GM18505 (cell line): ENCODE data around the gene EEF2K.

ENCODE experiments used
- ATAC-seq: cut with Tn5 transposase; IDR thresholded peaks from one replicate; pipeline ENCODE4 v1.9.1; 2021; ENCODE audit not compliant: unreplicated experiment
- POLR2A ChIP-seq: IDR thresholded peaks from 4 replicates; pipeline ENCODE4 v1.6.1; 2011; ENCODE audit warnings: borderline replicate concordance; ENCODE audit not compliant: insufficient read depth, insufficient read length; ENCODE audit errors: extremely low read depth

Gene EEF2K

GRCh38 chr16:22225060-22225459 is 19.0 kb downstream of the EEF2K start:
- ATAC-seq, result no peak
- TF ChIP-seq POLR2A, result no peak

GRCh38 chr16:22229889-22230288 is 23.8 kb downstream of the EEF2K start:
- no peak for TF ChIP-seq POLR2A
- no peak for ATAC-seq

- ATAC-seq, result no peak
- no peak for TF ChIP-seq POLR2A
Measured at GRCh38 chr16:22232277-22233036, 26.4 kb downstream of the EEF2K start.

- TF ChIP-seq POLR2A, result no peak
- ATAC-seq, result no peak
Measured at GRCh38 chr16:22233037-22233372, 26.9 kb downstream of the EEF2K start.

GRCh38 chr16:22235839-22236745 is 30.0 kb downstream of the EEF2K start:
- TF ChIP-seq POLR2A, result no peak
- ATAC-seq, result no peak

GRCh38 chr16:22239131-22239805 is 33.2 kb downstream of the EEF2K start:
- TF ChIP-seq POLR2A, result no peak
- no peak for ATAC-seq

GRCh38 chr16:22240023-22240710 is 34.1 kb downstream of the EEF2K start:
- no peak for ATAC-seq

GRCh38 chr16:22250522-22250921 is 44.4 kb downstream of the EEF2K start:
- no peak for ATAC-seq
- TF ChIP-seq POLR2A, result no peak

More at GRCh38 chr16:22240023-22240710, 34.1 kb downstream of the EEF2K start:
- no peak for TF ChIP-seq POLR2A

GRCh38 chr16:22252317-22252716 is 46.2 kb downstream of the EEF2K start:
- no peak for ATAC-seq
- TF ChIP-seq POLR2A, result no peak

- ATAC-seq, result no peak
- no peak for TF ChIP-seq POLR2A
Measured at GRCh38 chr16:22253272-22253671, 47.2 kb downstream of the EEF2K start.

GRCh38 chr16:22255335-22255734 is 49.3 kb downstream of the EEF2K start:
- TF ChIP-seq POLR2A, result no peak
- ATAC-seq, result no peak

- no peak for TF ChIP-seq POLR2A
- no peak for ATAC-seq
Measured at GRCh38 chr16:22257440-22257839, 51.4 kb downstream of the EEF2K start.

- no peak for TF ChIP-seq POLR2A
- no peak for ATAC-seq
Measured at GRCh38 chr16:22260490-22260889, 54.4 kb downstream of the EEF2K start.
